Glomerular endothelial cell (primary cell): ENCODE results near the gene CPLANE2. TPM values are rescaled to one million over a fixed set of nuclear protein-coding genes. Genes with fewer than 3 reads are reported as not detected.
"Not testable (repeated sequence)": the region's sequence is repeated elsewhere in the genome, so short reads cannot be mapped to it uniquely, and the experiment has no call there.

Experiments used
- DNase-seq: peaks from one replicate; pipeline ENCODE4 v3.0.0-alpha.2; 2011; ENCODE audit warnings: low read depth, low spot score; ENCODE audit errors: extremely low read depth
- total RNA-seq: library from RNA; depleted of rRNA; stranded (reverse); fragments of >200 nt; gene quantifications from 2 replicates; pipeline ENCODE4 v1.2.3, GENCODE V29; 2015

Gene CPLANE2
- total RNA-seq, 1 donor from 2014 or later = 2.7 TPM

- no peak for DNase-seq
Observed at GRCh38 chr1:16210581-16210980, 26.4 kb downstream of the CPLANE2 start.

- DNase-seq = no peak
Observed at GRCh38 chr1:16209847-16210407, 27.1 kb downstream of the CPLANE2 start.

- DNase-seq = no peak
Observed at GRCh38 chr1:16209132-16209846, 27.7 kb downstream of the CPLANE2 start.

- no peak for DNase-seq
Observed at GRCh38 chr1:16208270-16208987, 28.6 kb downstream of the CPLANE2 start.

- no peak for DNase-seq
Observed at GRCh38 chr1:16207318-16208269, 29.4 kb downstream of the CPLANE2 start.

- DNase-seq = no peak
Observed at GRCh38 chr1:16206547-16207317, 30.3 kb downstream of the CPLANE2 start.

- no peak for DNase-seq
Observed at GRCh38 chr1:16205891-16206546, 31.0 kb downstream of the CPLANE2 start.

GRCh38 chr1:16205334-16205671 lies 31.7 kb downstream of the CPLANE2 start:
- DNase-seq = no peak

- no peak for DNase-seq
Observed at GRCh38 chr1:16204634-16205333, 32.2 kb downstream of the CPLANE2 start.

GRCh38 chr1:16204216-16204615 lies 32.8 kb downstream of the CPLANE2 start:
- DNase-seq = no peak

GRCh38 chr1:16203550-16203949 lies 33.4 kb downstream of the CPLANE2 start:
- DNase-seq = no peak

- DNase-seq = no peak
Observed at GRCh38 chr1:16202281-16203210, 34.4 kb downstream of the CPLANE2 start.

- no peak for DNase-seq
Observed at GRCh38 chr1:16199700-16200099, 37.3 kb downstream of the CPLANE2 start.

GRCh38 chr1:16199157-16199501 lies 37.9 kb downstream of the CPLANE2 start:
- DNase-seq = no peak

GRCh38 chr1:16198444-16199156 lies 38.4 kb downstream of the CPLANE2 start:
- no peak for DNase-seq

- no peak for DNase-seq
Observed at GRCh38 chr1:16196874-16197273, 40.1 kb downstream of the CPLANE2 start.

GRCh38 chr1:16196139-16196538 lies 40.8 kb downstream of the CPLANE2 start:
- DNase-seq = not testable (repeated sequence)
